Neural cell (in vitro differentiated cells): ENCODE data around the gene ZNF148. TPM values are rescaled to one million over a fixed set of nuclear protein-coding genes. Genes with fewer than 3 reads are reported as not detected.

ENCODE experiments used
- H2AFZ ChIP-seq: fragments of 200-600, 300-800 bp; sonication (generic), shearing (Covaris generic); 2 replicates; pipeline ENCODE4 v1.6.0; 2014; ENCODE audit warnings: low read depth, mild to moderate bottlenecking, antibody characterized with exemption, low read length, moderate library complexity
- H3F3A ChIP-seq: fragments of 200-600 bp; shearing (Covaris generic); 2 replicates; pipeline ENCODE4 v1.6.1; 2016; ENCODE audit warnings: mild to moderate bottlenecking, moderate library complexity, mixed read lengths, antibody characterized with exemption, low read length; ENCODE audit not compliant: insufficient read depth, poor library complexity, severe bottlenecking
- H3K27ac ChIP-seq: fragments of 200-600, 300-800 bp; sonication (generic), shearing (Covaris generic); 2 replicates; pipeline ENCODE4 v1.5.1; 2014; ENCODE audit warnings: mild to moderate bottlenecking, low read length, moderate library complexity
- H3K27me3 ChIP-seq: fragments of 300-800, 200-600 bp; sonication (generic), shearing (Covaris generic); 2 replicates; pipeline ENCODE4 v1.6.0; 2014; ENCODE audit warnings: mild to moderate bottlenecking, low read depth, low read length, moderate library complexity; ENCODE audit not compliant: insufficient read depth
- H3K36me3 ChIP-seq: fragments of 300-800, 200-600 bp; sonication (generic), shearing (Covaris generic); 2 replicates; pipeline ENCODE4 v1.5.1; 2014; ENCODE audit warnings: mild to moderate bottlenecking, antibody characterized with exemption, low read length, moderate library complexity; ENCODE audit not compliant: insufficient read depth
- H3K4me2 ChIP-seq: fragments of 300-800, 200-600 bp; sonication (generic), shearing (Covaris generic); 2 replicates; pipeline ENCODE4 v1.6.0; 2014; ENCODE audit warnings: mild to moderate bottlenecking, low read length
- H3K4me3 ChIP-seq: fragments of 300-800, 200-600 bp; sonication (generic), shearing (Covaris generic); 2 replicates; pipeline ENCODE4 v1.5.1; 2014; ENCODE audit warnings: mild to moderate bottlenecking, low read length, moderate library complexity
- H3K79me2 ChIP-seq: fragments of 200-600 bp; shearing (Covaris generic); replicated peaks from 2 replicates; pipeline ENCODE4 v1.6.0; 2014; ENCODE audit warnings: mild to moderate bottlenecking, low read length, moderate library complexity; ENCODE audit not compliant: insufficient read depth
- H3K9ac ChIP-seq: fragments of 300-800, 200-600 bp; sonication (generic), shearing (Covaris generic); 2 replicates; pipeline ENCODE4 v1.6.1; 2016; ENCODE audit warnings: mild to moderate bottlenecking, low read length, mixed read lengths
- H3K9me2 ChIP-seq: fragments of 200-600 bp; shearing (Covaris generic); 2 replicates; pipeline ENCODE4 v1.6.1; 2016; ENCODE audit warnings: mild to moderate bottlenecking, low read length, mixed read lengths; ENCODE audit not compliant: insufficient read depth
- H3K9me3 ChIP-seq: fragments of 200-600, 300-800 bp; sonication (generic), shearing (Covaris generic); 2 replicates; pipeline ENCODE4 v1.6.1; 2016; ENCODE audit warnings: mild to moderate bottlenecking, mixed run types, low read length, moderate library complexity, mixed read lengths
- H4K20me1 ChIP-seq: fragments of 200-600 bp; shearing (Covaris generic); 2 replicates; pipeline ENCODE4 v1.6.1; 2016; ENCODE audit warnings: mild to moderate bottlenecking, mixed run types; ENCODE audit not compliant: insufficient read depth
- EP300 ChIP-seq: fragments of 450-650 bp; conservative IDR thresholded peaks from 2 replicates; pipeline ENCODE4 v1.6.1; 2014; ENCODE audit warnings: antibody characterized with exemption, mild to moderate bottlenecking, moderate library complexity; ENCODE audit not compliant: poor library complexity, severe bottlenecking
- EZH2 ChIP-seq: fragments of 200-600, 300-800 bp; shearing (Covaris generic), sonication (generic); IDR thresholded peaks from 2 replicates; pipeline ENCODE4 v1.6.1; 2014; ENCODE audit warnings: antibody characterized with exemption, low read length, borderline replicate concordance, mild to moderate bottlenecking; ENCODE audit not compliant: insufficient read depth, poor library complexity, severe bottlenecking
- MXI1 ChIP-seq: fragments of 450-650 bp; conservative IDR thresholded peaks from 2 replicates; pipeline ENCODE4 v1.6.1; 2014; ENCODE audit warnings: antibody characterized with exemption, mild to moderate bottlenecking; ENCODE audit not compliant: poor library complexity, severe bottlenecking
- POLR2AphosphoS5 ChIP-seq: IDR thresholded peaks from 2 replicates; pipeline ENCODE4 v1.6.1; 2012
- RAD21 ChIP-seq: fragments of 450-650 bp; conservative IDR thresholded peaks from 2 replicates; pipeline ENCODE4 v1.6.1; 2014; ENCODE audit warnings: antibody characterized with exemption, mild to moderate bottlenecking, moderate library complexity
- SMC3 ChIP-seq: fragments of 450-650 bp; conservative IDR thresholded peaks from 2 replicates; pipeline ENCODE4 v1.6.1; 2014; ENCODE audit warnings: antibody characterized with exemption, mild to moderate bottlenecking, moderate library complexity; ENCODE audit not compliant: poor library complexity
- TAF1 ChIP-seq: IDR thresholded peaks from 2 replicates; pipeline ENCODE4 v1.6.1; 2012; ENCODE audit warnings: low read depth
- polyA plus RNA-seq: library from polyadenylated mRNA; depleted of rRNA; stranded (reverse); fragments of >200 nt; gene quantifications from 2 replicates; pipeline ENCODE4 v1.2.3, GENCODE V29; 2014
- TF ChIP-seq, protein P1 (sequence below): IDR thresholded peaks from 2 replicates; pipeline ENCODE4 v1.6.1; 2012; ENCODE audit warnings: borderline replicate concordance
- TF ChIP-seq, protein P2 (sequence below): fragments of 450-650 bp; IDR thresholded peaks from 2 replicates; pipeline ENCODE4 v1.5.1; 2014; ENCODE audit warnings: antibody characterized with exemption, mild to moderate bottlenecking, moderate library complexity; ENCODE audit not compliant: poor library complexity, severe bottlenecking

Gene ZNF148
- polyA plus RNA-seq, 1 donor from 2014 or later, result 16.9 TPM

DNA sequence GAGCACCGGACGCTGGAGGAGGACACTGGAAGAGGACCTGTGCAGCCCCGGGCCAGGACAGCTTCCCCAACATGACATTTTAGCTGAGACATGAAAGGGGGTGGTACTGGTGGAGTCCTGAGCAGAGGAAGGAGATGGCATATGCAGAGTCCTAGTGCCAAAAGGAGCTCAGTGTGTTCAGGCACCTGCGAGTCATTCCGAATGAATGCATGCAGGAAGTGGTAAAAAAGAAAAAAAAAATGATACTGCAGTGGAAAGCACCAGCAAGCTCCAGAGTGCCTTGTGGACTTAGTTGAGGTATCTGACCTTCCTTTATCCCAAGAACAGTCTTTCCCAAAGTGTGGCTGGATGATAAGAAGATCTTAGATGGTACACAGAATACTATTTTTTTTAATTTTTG lies 6.6 kb upstream of the ZNF148 start:
- H2AFZ ChIP-seq, result no peak overlapping the region
- no peaks in the 10 kb centered on the region for H3K9me3 ChIP-seq
- H3F3A ChIP-seq, result no peaks in the 10 kb centered on the region

DNA sequence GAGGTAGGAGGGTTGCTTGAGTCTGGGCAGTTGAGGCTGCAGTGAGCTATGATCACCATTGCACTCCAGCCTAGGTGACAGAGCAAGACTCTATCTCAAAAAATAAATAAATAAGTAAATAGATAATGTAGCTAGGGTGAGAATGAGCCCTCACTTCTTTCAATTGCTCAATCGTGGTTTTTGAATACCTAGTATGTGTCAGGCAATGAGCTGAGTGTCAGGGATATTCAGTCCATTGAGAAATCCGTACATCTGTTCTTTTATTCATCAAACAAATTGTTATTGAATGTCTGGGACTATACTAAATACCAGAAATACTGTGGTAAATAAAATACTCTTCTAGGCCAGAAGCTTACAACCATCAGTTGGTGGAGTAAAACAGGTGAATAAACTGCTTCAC lies 6.2 kb upstream of the ZNF148 start:
- H2AFZ ChIP-seq, result no peak overlapping the region
- no peaks in the 10 kb centered on the region for H3K27me3 ChIP-seq
- no peak overlapping the region for H3K4me3 ChIP-seq
- no peak overlapping the region for H3K9ac ChIP-seq
- H4K20me1 ChIP-seq, result no peaks in the 10 kb centered on the region
- H3K36me3 ChIP-seq, result no peaks in the 10 kb centered on the region
- H3K27ac ChIP-seq, result no peak overlapping the region
- no peaks in the 10 kb centered on the region for H3K79me2 ChIP-seq
- H3F3A ChIP-seq, result no peaks in the 10 kb centered on the region
- no peaks in the 10 kb centered on the region for H3K9me2 ChIP-seq
- TF ChIP-seq POLR2AphosphoS5 (no peak), SMC3 (no peak), TAF1 (no peak), EZH2 (no peak)
- TF ChIP-seq, protein P1, sequence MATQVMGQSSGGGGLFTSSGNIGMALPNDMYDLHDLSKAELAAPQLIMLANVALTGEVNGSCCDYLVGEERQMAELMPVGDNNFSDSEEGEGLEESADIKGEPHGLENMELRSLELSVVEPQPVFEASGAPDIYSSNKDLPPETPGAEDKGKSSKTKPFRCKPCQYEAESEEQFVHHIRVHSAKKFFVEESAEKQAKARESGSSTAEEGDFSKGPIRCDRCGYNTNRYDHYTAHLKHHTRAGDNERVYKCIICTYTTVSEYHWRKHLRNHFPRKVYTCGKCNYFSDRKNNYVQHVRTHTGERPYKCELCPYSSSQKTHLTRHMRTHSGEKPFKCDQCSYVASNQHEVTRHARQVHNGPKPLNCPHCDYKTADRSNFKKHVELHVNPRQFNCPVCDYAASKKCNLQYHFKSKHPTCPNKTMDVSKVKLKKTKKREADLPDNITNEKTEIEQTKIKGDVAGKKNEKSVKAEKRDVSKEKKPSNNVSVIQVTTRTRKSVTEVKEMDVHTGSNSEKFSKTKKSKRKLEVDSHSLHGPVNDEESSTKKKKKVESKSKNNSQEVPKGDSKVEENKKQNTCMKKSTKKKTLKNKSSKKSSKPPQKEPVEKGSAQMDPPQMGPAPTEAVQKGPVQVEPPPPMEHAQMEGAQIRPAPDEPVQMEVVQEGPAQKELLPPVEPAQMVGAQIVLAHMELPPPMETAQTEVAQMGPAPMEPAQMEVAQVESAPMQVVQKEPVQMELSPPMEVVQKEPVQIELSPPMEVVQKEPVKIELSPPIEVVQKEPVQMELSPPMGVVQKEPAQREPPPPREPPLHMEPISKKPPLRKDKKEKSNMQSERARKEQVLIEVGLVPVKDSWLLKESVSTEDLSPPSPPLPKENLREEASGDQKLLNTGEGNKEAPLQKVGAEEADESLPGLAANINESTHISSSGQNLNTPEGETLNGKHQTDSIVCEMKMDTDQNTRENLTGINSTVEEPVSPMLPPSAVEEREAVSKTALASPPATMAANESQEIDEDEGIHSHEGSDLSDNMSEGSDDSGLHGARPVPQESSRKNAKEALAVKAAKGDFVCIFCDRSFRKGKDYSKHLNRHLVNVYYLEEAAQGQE, result no peak
- no peaks in the 10 kb centered on the region for H3K9me3 ChIP-seq
- no peak overlapping the region for H3K4me2 ChIP-seq

More for the DNA sequence above, 6.6 kb upstream of the ZNF148 start:
- Histone ChIP-seq H3K9ac (no peak overlapping the region), H3K27ac (no peak overlapping the region), H3K27me3 (no peaks in the 10 kb centered on the region), H3K4me3 (no peak overlapping the region), H3K79me2 (no peaks in the 10 kb centered on the region), H3K4me2 (no peak overlapping the region), H4K20me1 (no peaks in the 10 kb centered on the region), H3K9me2 (no peaks in the 10 kb centered on the region), H3K36me3 (no peaks in the 10 kb centered on the region)
- TF ChIP-seq EP300 (no peak), TAF1 (no peak), RAD21 (no peak), SMC3 (no peak)

DNA sequence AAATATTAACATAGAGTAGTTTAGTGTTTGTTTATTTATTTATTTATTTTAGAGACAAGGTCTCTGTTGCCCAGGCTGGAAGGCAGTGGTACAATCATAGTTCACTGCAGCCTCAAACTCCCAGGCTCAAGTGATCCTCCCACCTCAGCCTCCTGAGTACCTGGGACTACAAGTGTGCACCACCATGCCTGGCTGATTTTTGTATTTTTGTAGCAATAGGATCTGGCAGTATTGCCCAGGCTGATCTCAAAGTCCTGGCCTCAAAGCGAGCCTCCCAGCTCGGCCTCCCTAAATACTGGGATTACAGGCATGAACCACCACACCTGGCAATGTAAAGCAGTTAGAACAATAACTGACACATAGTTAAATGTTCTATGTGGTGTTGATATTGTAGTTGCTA lies 4.4 kb upstream of the ZNF148 start:
- TF ChIP-seq RAD21, result no peak
- TF ChIP-seq, protein P2, sequence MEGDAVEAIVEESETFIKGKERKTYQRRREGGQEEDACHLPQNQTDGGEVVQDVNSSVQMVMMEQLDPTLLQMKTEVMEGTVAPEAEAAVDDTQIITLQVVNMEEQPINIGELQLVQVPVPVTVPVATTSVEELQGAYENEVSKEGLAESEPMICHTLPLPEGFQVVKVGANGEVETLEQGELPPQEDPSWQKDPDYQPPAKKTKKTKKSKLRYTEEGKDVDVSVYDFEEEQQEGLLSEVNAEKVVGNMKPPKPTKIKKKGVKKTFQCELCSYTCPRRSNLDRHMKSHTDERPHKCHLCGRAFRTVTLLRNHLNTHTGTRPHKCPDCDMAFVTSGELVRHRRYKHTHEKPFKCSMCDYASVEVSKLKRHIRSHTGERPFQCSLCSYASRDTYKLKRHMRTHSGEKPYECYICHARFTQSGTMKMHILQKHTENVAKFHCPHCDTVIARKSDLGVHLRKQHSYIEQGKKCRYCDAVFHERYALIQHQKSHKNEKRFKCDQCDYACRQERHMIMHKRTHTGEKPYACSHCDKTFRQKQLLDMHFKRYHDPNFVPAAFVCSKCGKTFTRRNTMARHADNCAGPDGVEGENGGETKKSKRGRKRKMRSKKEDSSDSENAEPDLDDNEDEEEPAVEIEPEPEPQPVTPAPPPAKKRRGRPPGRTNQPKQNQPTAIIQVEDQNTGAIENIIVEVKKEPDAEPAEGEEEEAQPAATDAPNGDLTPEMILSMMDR, result no peak
- TF ChIP-seq SMC3, result no peak
- TF ChIP-seq, protein P1, result no peak
- no peak for TF ChIP-seq MXI1
- no peak overlapping the region for H3K27ac ChIP-seq
- no peaks in the 10 kb centered on the region for H3K27me3 ChIP-seq
- no peaks in the 10 kb centered on the region for H3F3A ChIP-seq
- no peaks in the 10 kb centered on the region for H4K20me1 ChIP-seq
- peaks cover 3% of the 10 kb centered on the region for H3K79me2 ChIP-seq
- H3K4me2 ChIP-seq, result no peak overlapping the region
- no peak overlapping the region for H3K4me3 ChIP-seq
- no peak overlapping the region for H3K9ac ChIP-seq
- no peaks in the 10 kb centered on the region for H3K9me2 ChIP-seq
- no peaks in the 10 kb centered on the region for H3K9me3 ChIP-seq
- H3K36me3 ChIP-seq, result no peaks in the 10 kb centered on the region
- H2AFZ ChIP-seq, result no peak overlapping the region
